ENCODE results near the gene PCDHGA7. TPM values are rescaled to one million over a fixed set of nuclear protein-coding genes. Genes with fewer than 3 reads are reported as not detected.
A peak's percentile ranks its signal among the peaks of the same experiment; 100 is the strongest.

PCDHGA7 gene
- total RNA-seq, 1 experiment from 2014 or later, result 0.83 TPM

DNA sequence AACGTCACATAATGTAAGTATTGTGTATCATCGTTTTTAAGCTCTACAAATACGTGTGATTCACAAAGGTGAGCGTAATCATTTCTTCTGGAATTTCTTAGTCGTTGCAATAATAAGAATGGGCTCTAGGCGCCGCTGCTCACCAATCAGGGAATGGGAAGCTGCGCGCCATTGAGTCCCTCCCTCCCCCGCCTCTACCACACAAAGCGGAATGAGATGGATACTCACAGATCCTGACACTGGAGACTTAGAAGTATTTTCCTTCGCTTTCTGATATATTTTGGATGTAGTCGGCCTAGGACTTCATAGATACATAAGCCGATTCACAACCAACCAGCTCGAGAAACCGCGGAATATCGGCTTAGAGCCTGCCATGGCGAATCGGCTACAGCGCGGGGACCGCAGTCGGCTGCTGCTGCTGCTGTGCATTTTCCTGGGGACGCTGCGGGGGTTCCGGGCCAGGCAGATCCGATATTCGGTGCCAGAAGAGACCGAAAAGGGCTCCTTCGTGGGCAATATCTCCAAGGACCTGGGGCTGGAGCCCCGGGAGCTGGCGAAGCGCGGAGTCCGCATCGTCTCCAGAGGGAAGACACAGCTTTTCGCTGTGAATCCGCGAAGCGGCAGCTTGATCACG lies 38.4 kb downstream of the PCDHGA7 start, which contains the start of gene PCDHGA11:
Gene PCDHGA11, plus strand, starts transcription at position 197 of the 634 bp plus-strand sequence. Its CDS starts 177 bp downstream, at position 374.
- Histone ChIP-seq H3K14ac (ENCODE audit: insufficient read depth, low read length) (0 out of 2 replicates have a peak within 1 kb of the TSS, but pooled peaks have one; percentile 11), H4K20me1 (ENCODE audit: control insufficient read depth, insufficient read depth, insufficient read length) (no peaks in the 10 kb centered on the region), H3K4me1 (ENCODE audit: insufficient read depth, low read length) (no peaks in the 10 kb centered on the region), H3K9ac (ENCODE audit: extremely low read depth, insufficient read length, low read length) (no peak within 1 kb of the TSS), H3K23me2 (ENCODE audit: insufficient read length, low read depth, low read length, poor library complexity, severe bottlenecking) (peaks cover 7% of the 10 kb centered on the region), H4K8ac (replicated peaks; ENCODE audit: insufficient read length, low read depth, low read length) (no peak within 1 kb of the TSS), H4K91ac (ENCODE audit: insufficient read length, low read depth, low read length) (no peak within 1 kb of the TSS), H3K9me3 (ENCODE audit: control insufficient read depth, low read depth, low read length) (peaks cover 13% of the 10 kb centered on the region), H3K4ac (ENCODE audit: low read depth, low read length) (no peak within 1 kb of the TSS), H3K79me1 (ENCODE audit: insufficient read depth, low read depth, low read length, poor library complexity, severe bottlenecking) (no peaks in the 10 kb centered on the region), H3K27ac (ENCODE audit: insufficient read length, low read depth, low read length) (no peak within 1 kb of the TSS), H2AFZ (ENCODE audit: low read length) (no peak within 1 kb of the TSS), H2BK120ac (ENCODE audit: low read depth, low read length, poor library complexity, severe bottlenecking) (no peak within 1 kb of the TSS), H3K18ac (ENCODE audit: insufficient read length, low read depth, low read length) (no peak within 1 kb of the TSS), H2BK12ac (ENCODE audit: insufficient read length, low read depth, low read length) (no peak within 1 kb of the TSS), H2BK5ac (ENCODE audit: insufficient read length, low read length) (no peak within 1 kb of the TSS), H3K56ac (ENCODE audit: insufficient read length, low read depth, low read length) (no peak within 1 kb of the TSS), H3K23ac (ENCODE audit: insufficient read length, low read depth, low read length) (no peak within 1 kb of the TSS), H2AK5ac (ENCODE audit: insufficient read length, low read length) (no peak within 1 kb of the TSS), H2BK15ac (ENCODE audit: low read depth, low read length) (no peak within 1 kb of the TSS), H2BK20ac (ENCODE audit: low read depth, low read length, poor library complexity, severe bottlenecking) (no peak within 1 kb of the TSS), H3K79me2 (ENCODE audit: insufficient read depth, low read length) (no peaks in the 10 kb centered on the region), H3K4me2 (ENCODE audit: insufficient read depth, insufficient read length, low read length) (no peak within 1 kb of the TSS), H3K27me3 (ENCODE audit: insufficient read depth, low read length) (no peaks in the 10 kb centered on the region; the same call in 1 of the 2 replicates), H3T11ph (ENCODE audit: low read length) (no peak within 1 kb of the TSS), H4K5ac (ENCODE audit: insufficient read length, low read depth, low read length) (no peak within 1 kb of the TSS)
- Mint-ChIP-seq H3K4me3 (peak within 1 kb of the TSS; percentile 32 to 60; a peak in 3 of 5 replicates), H3K36me3 (ENCODE audit: insufficient read depth in 1 of 3, low read depth in 3 of 3) (peaks cover 52 to 85% (median 59%) of the 10 kb centered on the region in 3 experiments), H3K27ac (peak within 1 kb of the TSS in 1 of 3 experiments; percentile 35; a peak in 2 of 7 replicates), H3K4me1 (peaks cover 4 to 9% of the 10 kb centered on the region in 2 experiments; a peak in 3 of 4 replicates), H3K9me3 (peaks cover 62 to 76% of the 10 kb centered on the region in 2 experiments), H3K27me3 (ENCODE audit: low read depth) (peaks cover 17% of the 10 kb centered on the region)
- TF ChIP-seq, protein P1, sequence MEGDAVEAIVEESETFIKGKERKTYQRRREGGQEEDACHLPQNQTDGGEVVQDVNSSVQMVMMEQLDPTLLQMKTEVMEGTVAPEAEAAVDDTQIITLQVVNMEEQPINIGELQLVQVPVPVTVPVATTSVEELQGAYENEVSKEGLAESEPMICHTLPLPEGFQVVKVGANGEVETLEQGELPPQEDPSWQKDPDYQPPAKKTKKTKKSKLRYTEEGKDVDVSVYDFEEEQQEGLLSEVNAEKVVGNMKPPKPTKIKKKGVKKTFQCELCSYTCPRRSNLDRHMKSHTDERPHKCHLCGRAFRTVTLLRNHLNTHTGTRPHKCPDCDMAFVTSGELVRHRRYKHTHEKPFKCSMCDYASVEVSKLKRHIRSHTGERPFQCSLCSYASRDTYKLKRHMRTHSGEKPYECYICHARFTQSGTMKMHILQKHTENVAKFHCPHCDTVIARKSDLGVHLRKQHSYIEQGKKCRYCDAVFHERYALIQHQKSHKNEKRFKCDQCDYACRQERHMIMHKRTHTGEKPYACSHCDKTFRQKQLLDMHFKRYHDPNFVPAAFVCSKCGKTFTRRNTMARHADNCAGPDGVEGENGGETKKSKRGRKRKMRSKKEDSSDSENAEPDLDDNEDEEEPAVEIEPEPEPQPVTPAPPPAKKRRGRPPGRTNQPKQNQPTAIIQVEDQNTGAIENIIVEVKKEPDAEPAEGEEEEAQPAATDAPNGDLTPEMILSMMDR (conservative IDR thresholded peaks at IDR 0.05), result peak; percentile 74
- DNase-seq, result peak; percentile 74
- WGBS (ENCODE audit: extremely low coverage, insufficient read length, low lambda C conversion rate), result no CpG with 5 or more reads among the region's 42 CpGs
